Astrocyte (in vitro differentiated cells and primary cell): Measurements from ENCODE around the gene GAB2. TPM values are rescaled to one million over a fixed set of nuclear protein-coding genes. Genes with fewer than 3 reads are reported as not detected.

Source experiments
- DNase-seq: peaks from one replicate; pipeline ENCODE4 v3.0.0-alpha.2; 2010; ENCODE audit warnings: low read depth
- FAIRE-seq: peaks from 2 replicates; lab custom pipeline; 2011; peaks lifted over from hg19 to GRCh38; lab: Jason Lieb, UNC
- H2AFZ ChIP-seq: 2 replicates; pipeline ENCODE4 v1.6.0; 2012; ENCODE audit warnings: low read depth, low read length, inconsistent platforms
- H3K27ac ChIP-seq: 2 replicates; pipeline ENCODE4 v1.5.1; 2011; ENCODE audit warnings: low read depth, low read length, inconsistent platforms
- H3K27me3 ChIP-seq: 2 replicates; pipeline ENCODE4 v1.6.0; 2011; ENCODE audit warnings: low read length, inconsistent platforms; ENCODE audit not compliant: insufficient read depth
- H3K36me3 ChIP-seq: 2 replicates; pipeline ENCODE4 v1.5.1; 2011; ENCODE audit warnings: low read length, inconsistent platforms; ENCODE audit not compliant: insufficient read depth
- H3K4me1 ChIP-seq: 2 replicates; pipeline ENCODE4 v1.5.1; 2011; ENCODE audit warnings: low read length, inconsistent platforms; ENCODE audit not compliant: insufficient read depth
- H3K4me2 ChIP-seq: 2 replicates; pipeline ENCODE4 v1.6.0; 2012; ENCODE audit warnings: low read length, inconsistent platforms
- H3K4me3 ChIP-seq: 2 replicates; pipeline ENCODE4 v1.5.1; 2011; ENCODE audit warnings: low read depth, mild to moderate bottlenecking, low read length, inconsistent platforms; ENCODE audit not compliant: insufficient read depth
- H3K79me2 ChIP-seq: 2 replicates; pipeline ENCODE4 v1.6.0; 2012; ENCODE audit warnings: mild to moderate bottlenecking, low read length, inconsistent platforms; ENCODE audit not compliant: insufficient read depth
- H3K9ac ChIP-seq: 2 replicates; pipeline ENCODE4 v1.6.0; 2012; ENCODE audit warnings: mild to moderate bottlenecking, low read length, inconsistent platforms
- H3K9me3 ChIP-seq: 2 replicates; pipeline ENCODE4 v1.5.1; 2012; ENCODE audit warnings: low read depth, mild to moderate bottlenecking, low read length, inconsistent platforms; ENCODE audit not compliant: insufficient read depth
- H4K20me1 ChIP-seq: 2 replicates; pipeline ENCODE4 v1.6.0; 2012; ENCODE audit warnings: low read length, inconsistent platforms; ENCODE audit not compliant: insufficient read depth
- H3K27ac Mint-ChIP-seq: one replicate; pipeline ENCODE4 v1.8.0; 2021; ENCODE audit warnings: mild to moderate bottlenecking, mixed read lengths; ENCODE audit not compliant: unreplicated experiment
- H3K27me3 Mint-ChIP-seq: one replicate; pipeline ENCODE4 v1.8.0; 2021; ENCODE audit warnings: low read depth, mixed read lengths; ENCODE audit not compliant: unreplicated experiment
- H3K36me3 Mint-ChIP-seq: one replicate; pipeline ENCODE4 v1.8.0; 2021; ENCODE audit warnings: low read depth, mixed read lengths; ENCODE audit not compliant: unreplicated experiment
- H3K4me1 Mint-ChIP-seq: one replicate; pipeline ENCODE4 v1.8.0; 2021; ENCODE audit warnings: low read depth, mixed read lengths; ENCODE audit not compliant: unreplicated experiment
- H3K4me3 Mint-ChIP-seq: one replicate; pipeline ENCODE4 v1.8.0; 2021; ENCODE audit warnings: mild to moderate bottlenecking, moderate library complexity, mixed read lengths; ENCODE audit not compliant: unreplicated experiment
- H3K9me3 Mint-ChIP-seq: one replicate; pipeline ENCODE4 v1.8.0; 2021; ENCODE audit warnings: mild to moderate bottlenecking, mixed read lengths; ENCODE audit not compliant: unreplicated experiment
- CTCF ChIP-seq: IDR thresholded peaks from 2 replicates; pipeline ENCODE4 v1.5.1; 2011; ENCODE audit warnings: low read depth, mild to moderate bottlenecking, inconsistent platforms, low read length, moderate library complexity; ENCODE audit not compliant: insufficient read depth
- EZH2 ChIP-seq: IDR thresholded peaks from 2 replicates; pipeline ENCODE4 v1.6.1; 2012; ENCODE audit warnings: mild to moderate bottlenecking, low read length, inconsistent platforms; ENCODE audit not compliant: insufficient read depth
- total RNA-seq: library from RNA; stranded (reverse); gene quantifications from 2 replicates; pipeline ENCODE4 v1.2.1, GENCODE V29; 2021

The GAB2 gene
- total RNA-seq, 1 donor from 2014 or later: 18.2 TPM

DNA sequence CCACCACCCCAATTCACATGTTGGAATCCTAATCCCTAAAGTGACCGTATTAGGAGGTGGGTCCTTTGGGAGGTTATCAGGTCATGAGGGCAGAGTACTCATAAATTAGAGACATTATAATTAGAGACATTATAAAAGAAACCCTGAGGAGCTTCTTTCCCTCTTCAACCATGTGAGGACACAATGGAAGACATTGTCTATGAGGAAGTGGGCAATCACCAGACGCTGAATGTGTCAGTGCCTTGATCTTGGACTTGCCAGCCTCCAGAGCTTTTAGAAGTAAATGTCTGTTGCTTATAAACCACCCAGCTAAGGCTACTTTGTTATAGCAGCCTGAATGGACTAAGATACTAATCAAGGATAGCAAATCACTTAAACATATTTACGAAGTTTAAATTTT lies 14.8 kb downstream of the GAB2 start:
- Mint-ChIP-seq H3K4me3 (no peak overlapping the region), H3K27me3 (no peaks in the 10 kb centered on the region), H3K27ac (no peak overlapping the region), H3K4me1 (peaks cover 17% of the 10 kb centered on the region), H3K36me3 (peaks cover 5% of the 10 kb centered on the region), H3K9me3 (peaks cover 6% of the 10 kb centered on the region)
- no peak for TF ChIP-seq EZH2
- no peak for TF ChIP-seq CTCF
- H3K27ac ChIP-seq: no peak overlapping the region
- H3K4me3 ChIP-seq: no peak overlapping the region
- H3K4me2 ChIP-seq: no peak overlapping the region
- no peak overlapping the region for H3K9ac ChIP-seq
- FAIRE-seq (no peak), DNase-seq (no peak)
- H4K20me1 ChIP-seq: no peaks in the 10 kb centered on the region
- no peak overlapping the region for H2AFZ ChIP-seq
- H3K27me3 ChIP-seq: no peaks in the 10 kb centered on the region
- no peaks in the 10 kb centered on the region for H3K36me3 ChIP-seq
- no peaks in the 10 kb centered on the region for H3K9me3 ChIP-seq
- peaks cover 6% of the 10 kb centered on the region for H3K79me2 ChIP-seq
- H3K4me1 ChIP-seq: no peaks in the 10 kb centered on the region

DNA sequence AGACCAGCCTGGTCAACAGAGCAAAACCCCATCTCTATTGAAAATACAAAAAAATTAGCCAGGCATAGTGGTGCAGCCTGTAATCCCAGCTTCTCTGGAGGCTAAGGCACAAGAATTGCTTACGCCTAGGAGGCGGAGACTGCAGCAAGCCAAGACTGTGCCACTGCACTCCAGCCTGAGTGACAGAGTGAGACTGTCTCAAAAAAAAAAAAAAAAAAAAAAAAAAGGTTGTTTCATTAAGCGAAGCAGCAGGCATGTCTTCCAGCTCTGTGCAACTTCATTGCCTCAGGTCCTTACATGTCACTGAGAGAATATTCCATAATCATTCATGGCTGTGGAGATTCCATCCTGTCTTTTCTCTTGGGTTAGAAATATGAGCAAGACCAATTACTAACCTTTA lies 16.9 kb downstream of the GAB2 start:
- Histone ChIP-seq H3K27ac (no peak overlapping the region), H2AFZ (no peak overlapping the region), H3K36me3 (no peaks in the 10 kb centered on the region), H3K4me3 (no peak overlapping the region), H3K27me3 (no peaks in the 10 kb centered on the region), H3K79me2 (peaks cover under 1% of the 10 kb centered on the region), H4K20me1 (peaks cover 4% of the 10 kb centered on the region), H3K4me1 (no peaks in the 10 kb centered on the region), H3K4me2 (no peak overlapping the region), H3K9me3 (no peaks in the 10 kb centered on the region), H3K9ac (no peak overlapping the region)
- FAIRE-seq: no peak
- Mint-ChIP-seq H3K36me3 (no peaks in the 10 kb centered on the region), H3K27me3 (no peaks in the 10 kb centered on the region), H3K27ac (no peak overlapping the region), H3K4me1 (peaks cover 15% of the 10 kb centered on the region), H3K4me3 (no peak overlapping the region), H3K9me3 (no peaks in the 10 kb centered on the region)
- no peak for TF ChIP-seq EZH2
- no peak for TF ChIP-seq CTCF
- DNase-seq: no peak

DNA sequence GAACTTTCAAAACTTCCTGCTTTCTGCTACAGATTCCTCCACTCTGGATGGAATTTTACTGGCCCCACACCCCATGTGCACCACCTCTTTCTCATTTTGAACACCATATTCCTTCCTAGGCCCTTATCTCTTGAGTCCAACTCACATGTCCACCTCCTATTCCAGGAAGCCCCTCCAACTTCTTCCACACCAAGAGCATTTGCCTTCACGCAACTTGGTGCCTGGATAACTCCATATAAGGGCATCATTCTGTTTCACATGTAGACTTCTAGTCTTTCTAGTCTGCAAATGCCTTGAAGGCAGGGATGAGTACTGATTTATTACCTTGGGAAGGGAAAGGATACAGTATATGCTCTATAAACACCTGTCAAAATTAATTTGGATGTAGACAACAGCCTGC lies 17.5 kb downstream of the GAB2 start:
- no peak overlapping the region for H3K4me3 Mint-ChIP-seq
- H3K27me3 Mint-ChIP-seq: no peaks in the 10 kb centered on the region
- Histone ChIP-seq H4K20me1 (peaks cover 4% of the 10 kb centered on the region), H3K4me1 (no peaks in the 10 kb centered on the region), H3K27me3 (no peaks in the 10 kb centered on the region), H3K27ac (no peak overlapping the region), H3K4me3 (no peak overlapping the region), H3K9me3 (no peaks in the 10 kb centered on the region), H3K79me2 (no peaks in the 10 kb centered on the region), H3K4me2 (no peak overlapping the region), H2AFZ (no peak overlapping the region), H3K36me3 (no peaks in the 10 kb centered on the region), H3K9ac (no peak overlapping the region)
- peaks cover 15% of the 10 kb centered on the region for H3K4me1 Mint-ChIP-seq
- no peak for FAIRE-seq
- peak overlapping the region; percentile 55 for H3K27ac Mint-ChIP-seq
- H3K9me3 Mint-ChIP-seq: no peaks in the 10 kb centered on the region
- DNase-seq: no peak
- TF ChIP-seq EZH2: no peak
- TF ChIP-seq CTCF: no peak
- H3K36me3 Mint-ChIP-seq: no peaks in the 10 kb centered on the region
